ENCODE results near the gene MACROH2A2.
"Not testable (repeated sequence)": the region's sequence is repeated elsewhere in the genome, so short reads cannot be mapped to it uniquely, and the experiment has no call there.

MACROH2A2 gene

DNA sequence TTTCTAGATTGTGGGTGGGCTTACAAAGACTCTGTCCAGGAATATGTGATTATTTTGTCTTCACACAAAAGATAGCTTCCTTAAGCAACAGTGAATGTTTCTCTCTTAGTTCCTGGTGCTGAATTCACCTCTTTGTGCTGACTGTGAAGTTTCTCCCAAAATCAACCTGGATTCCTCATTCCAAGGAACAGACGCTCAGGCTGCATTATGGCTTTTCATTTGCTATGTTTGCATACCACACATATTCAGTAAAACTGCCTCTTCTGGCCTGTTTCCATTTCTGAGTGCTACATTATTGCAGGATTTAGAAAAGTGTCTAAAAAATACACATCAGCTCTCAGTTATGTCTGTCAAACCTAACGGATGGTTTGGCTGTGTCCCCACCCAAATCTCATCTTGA is 21.5 kb downstream of the MACROH2A2 start:
- no peak overlapping the region for H3K4me3 ChIP-seq (ENCODE audit: low read depth, low read length)
- TF ChIP-seq, protein P1, sequence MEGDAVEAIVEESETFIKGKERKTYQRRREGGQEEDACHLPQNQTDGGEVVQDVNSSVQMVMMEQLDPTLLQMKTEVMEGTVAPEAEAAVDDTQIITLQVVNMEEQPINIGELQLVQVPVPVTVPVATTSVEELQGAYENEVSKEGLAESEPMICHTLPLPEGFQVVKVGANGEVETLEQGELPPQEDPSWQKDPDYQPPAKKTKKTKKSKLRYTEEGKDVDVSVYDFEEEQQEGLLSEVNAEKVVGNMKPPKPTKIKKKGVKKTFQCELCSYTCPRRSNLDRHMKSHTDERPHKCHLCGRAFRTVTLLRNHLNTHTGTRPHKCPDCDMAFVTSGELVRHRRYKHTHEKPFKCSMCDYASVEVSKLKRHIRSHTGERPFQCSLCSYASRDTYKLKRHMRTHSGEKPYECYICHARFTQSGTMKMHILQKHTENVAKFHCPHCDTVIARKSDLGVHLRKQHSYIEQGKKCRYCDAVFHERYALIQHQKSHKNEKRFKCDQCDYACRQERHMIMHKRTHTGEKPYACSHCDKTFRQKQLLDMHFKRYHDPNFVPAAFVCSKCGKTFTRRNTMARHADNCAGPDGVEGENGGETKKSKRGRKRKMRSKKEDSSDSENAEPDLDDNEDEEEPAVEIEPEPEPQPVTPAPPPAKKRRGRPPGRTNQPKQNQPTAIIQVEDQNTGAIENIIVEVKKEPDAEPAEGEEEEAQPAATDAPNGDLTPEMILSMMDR (IDR thresholded peaks at IDR 0.05; ENCODE audit: insufficient read depth, low read length, missing control alignments), result no peak
- no peak for DNase-seq (ENCODE audit: low read depth, low spot score)
- ChIA-PET CTCF (interaction anchor here (1.0 to 1.5 kb wide), 5 partner anchors 12 to 116 kb away, joined by 3 to 6 read pairs (median 4); no protein-coding TSS in a partner anchor), POLR2A (no interaction called here)

DNA sequence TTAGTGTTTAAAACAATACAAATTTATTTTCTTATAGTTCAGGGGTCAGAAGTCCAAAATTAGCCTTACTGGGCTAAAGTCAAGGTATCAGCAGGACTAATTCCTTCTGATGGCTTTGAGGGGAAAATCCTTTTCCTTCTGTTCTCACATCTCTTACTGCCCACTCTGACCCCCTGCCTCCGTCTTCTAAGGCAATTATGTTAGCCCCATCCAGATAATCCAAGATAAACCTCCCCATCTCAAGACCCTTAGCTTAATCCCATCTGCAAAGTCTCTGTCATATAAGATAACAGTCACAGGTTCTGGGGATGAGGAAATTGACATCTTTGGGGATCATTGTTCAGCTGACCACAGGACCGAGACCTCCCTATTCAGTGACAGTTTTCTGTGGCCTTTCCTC is 22.3 kb downstream of the MACROH2A2 start:
- TF ChIP-seq, protein P1 (IDR thresholded peaks at IDR 0.05; ENCODE audit: insufficient read depth, low read length, missing control alignments), result no peak
- no peak overlapping the region for H3K4me3 ChIP-seq (ENCODE audit: low read depth, low read length)
- CTCF ChIA-PET, result interaction anchor here (1.1 to 1.3 kb wide), 2 partner anchors 13 to 24 kb away, joined by 3 to 4 read pairs; no protein-coding TSS in a partner anchor
- DNase-seq (ENCODE audit: low read depth, low spot score), result no peak
- POLR2A ChIA-PET, result no interaction called here

DNA sequence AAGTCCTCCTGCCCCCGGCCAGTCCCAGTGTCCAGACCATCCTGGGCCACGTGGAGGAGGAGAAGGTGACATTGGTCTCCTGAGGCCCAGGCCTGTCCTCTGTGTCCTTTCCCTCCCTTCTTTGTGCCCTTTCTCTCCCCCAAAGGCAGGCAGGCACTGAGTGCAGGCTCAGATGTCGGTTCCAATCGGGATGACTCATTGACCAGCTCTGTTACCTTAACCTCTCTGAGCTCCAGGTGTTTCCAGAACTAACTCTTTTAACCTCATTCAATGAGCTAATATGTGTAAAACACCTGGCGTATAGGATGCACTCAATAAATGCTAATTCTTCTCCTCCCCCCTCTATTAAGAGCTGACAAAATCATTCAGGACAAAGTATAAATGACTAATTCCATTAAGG is 25.7 kb downstream of the MACROH2A2 start:
- no peak overlapping the region for H3K4me3 ChIP-seq (ENCODE audit: low read depth, low read length)
- no peak for DNase-seq (ENCODE audit: low read depth, low spot score)
- TF ChIP-seq, protein P1 (IDR thresholded peaks at IDR 0.05; ENCODE audit: insufficient read depth, low read length, missing control alignments), result no peak
- ChIA-PET POLR2A (no interaction called here), CTCF (interaction anchor here (0.9 to 1.9 kb wide), 3 partner anchors 18 to 287 kb away, joined by 3 to 6 read pairs (median 4); no protein-coding TSS in a partner anchor)

DNA sequence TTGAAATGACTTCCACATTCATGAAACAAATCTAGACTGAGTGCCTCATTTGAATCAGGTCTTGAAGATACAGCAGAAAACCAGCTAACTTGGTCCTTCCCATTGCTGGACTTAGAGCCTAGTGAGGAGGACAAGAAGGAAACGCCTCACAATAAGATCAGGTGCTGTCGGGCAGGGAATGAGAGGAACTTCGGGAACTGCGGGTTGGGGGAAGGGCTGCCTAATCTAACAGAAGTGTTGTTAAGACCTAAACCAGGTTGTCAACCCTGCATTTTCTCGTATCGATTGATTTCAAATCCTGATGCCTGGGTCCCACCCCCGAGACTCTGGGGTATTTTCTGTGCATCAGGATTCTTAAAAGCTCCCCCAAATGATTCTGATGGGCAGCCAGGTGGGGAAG is 26.3 kb downstream of the MACROH2A2 start:
- ChIA-PET POLR2A (no interaction called here), CTCF (interaction anchor here (0.9 kb wide), 2 partner anchors 18 to 286 kb away, joined by 3 to 4 read pairs; no protein-coding TSS in a partner anchor)
- no peak overlapping the region for H3K4me3 ChIP-seq (ENCODE audit: low read depth, low read length)
- DNase-seq (ENCODE audit: low read depth, low spot score), result no peak
- TF ChIP-seq, protein P1 (IDR thresholded peaks at IDR 0.05; ENCODE audit: insufficient read depth, low read length, missing control alignments), result no peak

DNA sequence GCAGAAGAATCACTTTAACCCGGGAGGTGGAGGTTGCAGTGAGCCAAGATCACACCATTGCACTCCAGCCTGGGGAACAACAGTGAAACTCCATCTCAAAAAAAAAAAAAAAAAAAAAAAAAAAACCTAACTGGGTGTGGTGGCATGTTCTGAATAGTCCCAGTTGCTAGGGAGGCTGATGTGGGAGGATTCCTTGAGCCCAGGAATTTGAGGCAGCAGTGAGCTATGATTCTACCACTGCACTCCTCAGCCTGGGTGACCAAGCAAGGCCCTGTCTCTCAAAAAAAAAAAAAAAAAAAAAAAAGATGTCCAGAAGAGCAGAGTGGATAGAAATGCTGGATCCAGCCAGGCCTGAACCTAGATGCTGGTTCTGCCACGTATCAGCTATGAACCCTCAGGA is 28.1 kb downstream of the MACROH2A2 start:
- H3K4me3 ChIP-seq (ENCODE audit: low read depth, low read length); POLR2A ChIA-PET; DNase-seq (ENCODE audit: low read depth, low spot score): not testable (repeated sequence)
- CTCF ChIA-PET, result interaction anchor here (0.5 to 1.7 kb wide), 3 partner anchors 11 to 284 kb away, joined by 3 to 5 read pairs (median 4); no protein-coding TSS in a partner anchor

DNA sequence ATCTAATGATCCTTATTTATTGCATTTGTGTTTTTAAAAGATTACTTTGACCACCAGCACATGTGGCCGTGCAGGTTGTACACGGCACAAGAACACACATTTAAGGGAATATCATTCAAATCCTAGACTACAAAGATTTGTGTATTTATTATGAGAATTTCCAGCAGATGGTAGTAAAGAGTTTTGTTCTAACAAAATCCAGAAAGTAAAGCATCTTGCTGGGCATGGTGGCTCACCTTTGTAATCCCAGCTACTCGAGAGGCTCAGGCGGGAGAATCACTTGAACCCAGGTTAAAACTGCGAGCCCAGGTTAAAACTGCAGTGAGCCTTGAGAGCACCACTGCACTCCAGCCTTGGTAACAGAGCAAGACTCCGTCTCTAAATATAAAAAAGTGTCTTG is 31.5 kb downstream of the MACROH2A2 start:
- no peak for DNase-seq (ENCODE audit: low read depth, low spot score)
- TF ChIP-seq, protein P1 (IDR thresholded peaks at IDR 0.05; ENCODE audit: insufficient read depth, low read length, missing control alignments), result no peak
- ChIA-PET CTCF (interaction anchor here (1.2 to 3.5 kb wide), 5 partner anchors 10 to 281 kb away, joined by 3 to 17 read pairs (median 4); no protein-coding TSS in a partner anchor), POLR2A (no interaction called here)
- no peak overlapping the region for H3K4me3 ChIP-seq (ENCODE audit: low read depth, low read length)

Data from AG04449 (cell line).